H1 (cell line): Measurements from ENCODE around the gene TVP23A. TPM values are rescaled to one million over a fixed set of nuclear protein-coding genes. Genes with fewer than 3 reads are reported as not detected.

Experiments
- BCL11A ChIP-seq, 2 experiments: IDR thresholded peaks; one replicate each; pipeline ENCODE4 v1.6.1; 2011; ENCODE audit warnings: low read depth in 2 of 2, low read length in 2 of 2, mild to moderate bottlenecking in 2 of 2
- POLR2AphosphoS5 ChIP-seq: IDR thresholded peaks from 2 replicates; pipeline ENCODE4 v1.6.1; 2011; ENCODE audit warnings: low read depth, low read length
- SRF ChIP-seq: IDR thresholded peaks from 2 replicates; pipeline ENCODE4 v1.6.1; 2011; ENCODE audit warnings: mild to moderate bottlenecking, low read depth, low read length, moderate library complexity
- polyA plus RNA-seq, 7 experiments: library from polyadenylated mRNA; depleted of rRNA in 3 of 7; stranded (reverse) in 5 of 7; unstranded in 2 of 7; fragments of >200 nt in 5 of 7; fragments of 200-250 nt in 2 of 7; gene quantifications; 1 replicate in 5 of 7; 2 replicates in 1 of 7; 4 replicates in 1 of 7; pipeline versions ENCODE4 v1.2.1 to v1.2.3, GENCODE V29; 2011 to 2013; ENCODE audit warnings: missing spikeins in 2 of 7, mixed read lengths in 2 of 7
- total RNA-seq: library from RNA; stranded (reverse); fragmentation: NEBNext Ultra II Directional; extraction: Animal tissue kit (Norgen Biotek cat#: 25700); gene quantifications from 2 replicates; pipeline ENCODE4 v1.2.1, GENCODE V29; 2021

TVP23A gene
- total and polyA plus RNA-seq, 2 of the 8 experiments (the other 6 are each of a cell fraction or from before 2014, with no cell fraction given), result 2.2 to 3.1 TPM

DNA sequence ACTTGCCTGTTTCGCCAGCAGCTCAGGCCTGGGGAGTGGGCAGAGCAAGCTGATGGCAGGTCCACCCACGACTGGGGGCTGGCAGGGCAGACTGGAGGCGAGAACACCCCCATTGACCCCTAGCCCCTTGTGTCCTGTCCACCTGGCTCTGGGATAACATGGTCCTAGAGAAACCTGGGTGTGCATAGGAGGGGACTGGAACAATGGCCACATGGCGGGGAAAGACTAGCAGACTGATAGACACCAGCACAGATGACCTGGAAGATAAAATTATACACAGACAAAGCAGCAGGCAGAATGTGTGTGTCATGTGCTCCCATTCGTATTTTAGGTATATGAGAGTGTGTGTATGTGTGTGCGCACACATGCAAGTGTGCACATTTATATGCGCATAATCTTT, 51.5 kb downstream of the TVP23A start (continued):
- TF ChIP-seq POLR2AphosphoS5 (no peak), SRF (no peak), BCL11A (IDR thresholded peaks at IDR 0.05; ENCODE audit: low read depth in 2 of 2, low read length in 2 of 2) (no peak)
